ENCODE results near the gene WWC2.

WWC2 gene

DNA sequence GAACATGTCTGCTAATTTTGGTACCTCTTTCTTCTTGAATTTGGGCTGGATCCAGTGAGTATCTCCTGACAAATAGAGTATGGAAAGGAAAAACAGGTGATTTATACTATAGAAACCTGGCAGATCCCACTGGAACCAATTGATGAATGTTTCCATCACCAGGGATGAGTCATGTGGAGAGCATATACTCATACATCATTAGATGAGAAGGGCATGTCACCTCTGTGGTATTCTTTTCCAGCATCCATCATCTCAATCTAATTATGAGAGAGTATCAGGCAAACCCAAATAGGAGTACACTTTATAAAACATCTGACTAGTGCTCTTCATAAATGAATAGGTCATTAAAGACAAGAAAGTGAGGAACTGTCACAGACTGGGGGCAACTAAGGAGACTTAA is 130.3 kb downstream of the WWC2 start:
- Mint-ChIP-seq H3K36me3 (peaks cover 5% of the 10 kb centered on the region), H3K27me3 (no peaks in the 10 kb centered on the region), H3K9me3 (no peaks in the 10 kb centered on the region), H3K27ac (no peak overlapping the region), H3K4me3 (no peak overlapping the region), H3K4me1 (no peaks in the 10 kb centered on the region)

DNA sequence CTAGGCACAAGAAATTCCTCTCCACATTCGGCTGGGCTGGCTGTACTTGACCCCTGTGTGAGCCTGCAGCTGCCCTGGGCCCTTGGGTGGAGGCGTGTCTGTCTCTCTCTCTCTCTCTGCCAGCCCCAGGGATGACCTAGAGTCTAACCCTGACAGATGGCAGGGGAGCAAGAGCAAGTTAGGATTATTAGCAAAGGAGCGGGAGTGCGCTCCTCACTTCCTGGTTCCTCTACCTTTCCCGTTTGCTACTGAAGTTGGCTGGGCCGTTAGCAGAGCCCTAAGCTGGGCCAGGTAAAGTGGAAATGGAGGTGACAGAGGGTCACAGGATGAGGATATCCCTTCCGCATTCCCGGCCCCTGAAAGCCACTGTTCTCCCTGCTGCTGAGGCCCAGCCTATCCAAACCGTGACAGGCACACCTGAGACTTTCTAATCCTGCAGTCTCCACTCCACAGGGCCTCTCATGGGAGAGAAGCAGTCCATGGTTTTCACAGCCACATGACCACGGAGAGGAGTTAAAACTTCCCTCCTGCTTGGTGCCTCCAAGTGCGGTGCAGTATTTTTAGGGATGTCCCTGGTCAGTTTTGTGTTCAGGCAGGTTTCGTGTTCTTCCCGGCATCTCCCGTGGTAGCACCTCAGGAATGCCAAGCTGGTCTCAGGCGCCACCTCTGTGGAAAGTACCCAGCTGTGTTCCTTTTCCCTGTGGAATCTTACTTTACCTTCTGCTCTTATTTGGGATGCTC is 141.7 kb downstream of the WWC2 start:
- no peaks in the 10 kb centered on the region for H3K4me1 Mint-ChIP-seq
- H3K27me3 Mint-ChIP-seq: no peaks in the 10 kb centered on the region
- no peak overlapping the region for H3K4me3 Mint-ChIP-seq
- no peaks in the 10 kb centered on the region for H3K9me3 Mint-ChIP-seq
- H3K27ac Mint-ChIP-seq: no peak overlapping the region
- H3K36me3 Mint-ChIP-seq: peaks cover 4% of the 10 kb centered on the region

DNA sequence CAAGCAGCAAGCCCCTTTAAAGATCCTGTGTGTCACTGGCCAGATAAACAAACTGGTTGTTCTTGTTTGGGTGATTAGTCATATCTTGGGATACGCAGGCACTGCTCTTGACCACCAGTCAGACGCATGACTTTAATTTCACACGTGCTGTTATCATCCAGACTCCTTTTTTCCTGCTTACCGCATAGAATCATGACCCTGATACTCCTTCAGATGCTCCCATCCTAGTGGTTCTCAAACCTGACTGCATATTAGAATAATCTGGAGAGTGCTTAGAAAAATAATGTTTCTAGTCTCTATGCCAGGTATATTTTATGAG is 142.2 kb downstream of the WWC2 start:
- Mint-ChIP-seq H3K27me3 (no peaks in the 10 kb centered on the region), H3K36me3 (peaks cover 4% of the 10 kb centered on the region), H3K4me1 (no peaks in the 10 kb centered on the region), H3K4me3 (no peak overlapping the region), H3K27ac (no peak overlapping the region), H3K9me3 (no peaks in the 10 kb centered on the region)

DNA sequence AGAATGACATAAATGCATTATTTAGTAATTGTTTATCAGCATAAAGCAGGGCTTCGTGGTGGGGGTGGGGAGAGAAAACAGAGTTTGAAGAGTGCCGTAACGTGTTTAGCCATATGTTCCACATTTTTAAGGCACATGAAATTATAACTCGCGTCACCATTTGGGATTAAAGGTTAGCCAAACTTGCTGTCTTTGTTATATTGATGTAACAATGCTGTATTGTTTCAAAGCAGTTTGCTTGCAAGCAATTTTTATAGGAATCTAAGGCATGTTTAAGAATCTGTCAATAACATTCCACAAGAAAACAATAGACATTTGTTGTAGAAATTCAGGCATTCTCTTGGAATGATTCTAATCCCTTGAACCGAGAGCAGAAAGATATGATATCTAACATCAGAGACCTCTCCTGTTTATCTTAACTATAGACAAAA is 142.7 kb downstream of the WWC2 start:
- no peaks in the 10 kb centered on the region for H3K27me3 Mint-ChIP-seq
- H3K9me3 Mint-ChIP-seq: no peaks in the 10 kb centered on the region
- no peak overlapping the region for H3K4me3 Mint-ChIP-seq
- H3K27ac Mint-ChIP-seq: no peak overlapping the region
- H3K36me3 Mint-ChIP-seq: peaks cover 4% of the 10 kb centered on the region
- H3K4me1 Mint-ChIP-seq: no peaks in the 10 kb centered on the region

DNA sequence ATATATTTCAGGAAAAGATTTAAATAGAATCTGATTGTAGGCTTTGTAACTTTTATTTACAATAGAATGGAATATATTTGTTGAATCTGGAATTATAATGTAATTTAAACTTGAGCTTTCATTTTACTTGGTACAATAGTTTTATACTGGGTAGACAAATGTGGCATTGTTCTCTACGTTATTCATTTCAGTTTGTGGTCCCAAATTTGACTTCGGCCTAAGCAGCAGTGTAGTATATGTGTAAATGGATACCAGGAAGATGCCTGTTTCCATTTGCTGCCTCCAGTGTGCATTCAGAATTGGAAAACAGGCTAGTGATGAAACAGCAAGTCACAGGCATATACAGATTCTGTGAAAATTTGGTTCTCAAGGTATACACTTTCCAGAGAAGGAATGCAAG is 143.2 kb downstream of the WWC2 start:
- Mint-ChIP-seq H3K4me3 (no peak overlapping the region), H3K4me1 (no peaks in the 10 kb centered on the region), H3K27me3 (no peaks in the 10 kb centered on the region), H3K36me3 (peaks cover 4% of the 10 kb centered on the region), H3K9me3 (no peaks in the 10 kb centered on the region), H3K27ac (no peak overlapping the region)

DNA sequence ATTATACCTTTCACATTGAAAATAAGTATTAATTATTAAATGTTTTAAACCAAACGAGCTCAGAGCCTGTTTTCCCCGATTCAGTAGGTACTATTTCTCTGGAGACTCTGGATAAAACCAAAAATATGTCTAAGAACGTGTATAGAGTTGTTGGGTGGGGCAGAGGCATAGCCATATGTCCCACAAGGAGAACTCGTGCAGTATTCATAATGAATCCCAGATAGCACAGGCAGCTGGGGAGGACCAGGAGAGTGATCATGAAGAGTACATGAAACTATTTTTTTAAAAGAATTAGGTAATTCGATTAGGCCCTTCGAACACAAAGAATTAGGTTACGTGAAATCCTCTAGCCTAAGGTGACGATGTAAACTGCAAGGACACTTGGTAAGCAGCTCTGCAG is 145.0 kb downstream of the WWC2 start:
- Mint-ChIP-seq H3K4me1 (no peaks in the 10 kb centered on the region), H3K9me3 (no peaks in the 10 kb centered on the region), H3K4me3 (no peak overlapping the region), H3K27me3 (no peaks in the 10 kb centered on the region), H3K27ac (no peak overlapping the region), H3K36me3 (peaks cover 2% of the 10 kb centered on the region)

DNA sequence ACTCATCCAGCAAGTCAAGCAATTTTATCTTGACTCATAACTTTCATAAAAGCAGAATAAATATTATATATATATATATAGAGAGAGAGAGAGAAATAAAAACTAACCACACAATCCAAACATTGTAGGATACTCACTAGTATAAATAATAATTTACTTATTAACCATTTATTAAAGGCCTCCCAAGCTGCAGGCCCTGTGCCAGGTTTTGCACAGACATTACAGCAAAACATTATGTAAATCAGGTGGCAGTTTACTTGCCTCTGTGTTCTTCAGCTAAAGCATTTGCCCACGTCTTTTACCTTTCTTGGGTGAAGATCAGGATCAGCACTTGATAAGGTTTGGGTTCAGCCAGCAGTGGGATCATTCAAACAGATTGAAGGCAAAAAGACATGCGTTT is 145.4 kb downstream of the WWC2 start:
- H3K27ac Mint-ChIP-seq: no peak overlapping the region

DNA sequence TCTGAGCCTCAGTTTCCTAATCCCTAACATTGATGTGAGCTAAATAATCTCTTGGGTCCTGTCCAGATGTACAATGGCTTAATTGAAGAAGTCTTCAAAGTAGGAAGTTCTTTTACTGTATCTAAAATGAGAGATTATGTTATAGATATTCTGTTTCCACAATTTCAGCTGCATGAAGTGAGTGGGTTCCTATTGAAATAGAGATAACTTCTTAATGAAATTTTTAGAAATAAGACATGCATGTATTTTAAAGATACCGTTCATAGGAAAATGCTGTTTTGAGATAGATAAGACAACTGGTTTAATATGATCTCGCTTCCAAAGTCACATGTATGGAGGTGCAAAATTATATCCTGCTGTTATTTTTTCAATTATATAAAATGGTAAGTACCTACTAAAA is 149.1 kb downstream of the WWC2 start:
- Mint-ChIP-seq H3K9me3 (no peaks in the 10 kb centered on the region), H3K4me1 (no peaks in the 10 kb centered on the region), H3K27ac (no peak overlapping the region), H3K36me3 (no peaks in the 10 kb centered on the region), H3K4me3 (no peak overlapping the region), H3K27me3 (no peaks in the 10 kb centered on the region)

More for the DNA sequence above, 145.4 kb downstream of the WWC2 start:
- Mint-ChIP-seq H3K36me3 (peaks cover 2% of the 10 kb centered on the region), H3K4me1 (no peaks in the 10 kb centered on the region), H3K27me3 (no peaks in the 10 kb centered on the region), H3K4me3 (no peak overlapping the region), H3K9me3 (no peaks in the 10 kb centered on the region)

DNA sequence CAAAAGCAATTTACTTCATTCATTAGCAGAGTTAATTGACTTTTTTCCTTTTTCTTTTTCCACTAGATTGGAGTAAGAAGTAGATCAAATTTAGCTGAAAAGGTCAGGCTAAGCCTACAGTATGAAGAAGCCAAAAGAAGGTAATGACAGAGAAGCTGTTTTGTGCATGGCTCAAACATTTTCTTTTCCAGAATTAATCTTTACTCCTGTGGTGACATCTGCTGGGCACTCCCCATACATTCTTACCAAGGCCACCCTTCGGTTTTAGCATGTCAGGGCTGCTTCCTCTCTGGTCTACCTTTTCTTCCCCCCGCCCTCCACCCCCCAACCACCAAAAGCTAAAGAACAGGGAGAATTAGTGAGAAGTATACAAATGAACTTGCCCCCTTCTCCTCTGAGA is 150.8 kb downstream of the WWC2 start:
- H3K36me3 Mint-ChIP-seq: no peaks in the 10 kb centered on the region
- no peaks in the 10 kb centered on the region for H3K9me3 Mint-ChIP-seq
- no peaks in the 10 kb centered on the region for H3K27me3 Mint-ChIP-seq
- H3K4me1 Mint-ChIP-seq: no peaks in the 10 kb centered on the region
- no peak overlapping the region for H3K4me3 Mint-ChIP-seq
- H3K27ac Mint-ChIP-seq: no peak overlapping the region

DNA sequence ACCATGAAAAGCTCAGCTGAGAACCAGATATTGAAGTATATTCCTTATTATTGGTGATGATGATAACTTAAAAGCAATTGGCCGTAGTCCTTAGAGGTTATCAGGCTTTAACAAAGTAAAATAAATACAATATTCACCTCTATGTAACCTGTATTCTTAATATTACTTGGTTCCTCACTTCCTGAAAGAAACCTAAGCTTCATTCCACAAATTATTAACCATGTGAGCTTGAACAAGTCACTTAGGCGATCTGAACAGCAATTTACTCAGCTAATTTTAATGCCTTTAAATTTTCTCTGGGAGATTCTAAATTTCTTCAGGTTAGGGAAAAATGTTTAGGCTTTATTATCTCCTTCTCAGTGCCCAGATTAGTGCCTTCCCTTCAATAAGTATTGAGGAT is 151.8 kb downstream of the WWC2 start:
- Mint-ChIP-seq H3K9me3 (no peaks in the 10 kb centered on the region), H3K36me3 (no peaks in the 10 kb centered on the region), H3K27me3 (no peaks in the 10 kb centered on the region), H3K27ac (no peak overlapping the region), H3K4me3 (no peak overlapping the region), H3K4me1 (no peaks in the 10 kb centered on the region)

DNA sequence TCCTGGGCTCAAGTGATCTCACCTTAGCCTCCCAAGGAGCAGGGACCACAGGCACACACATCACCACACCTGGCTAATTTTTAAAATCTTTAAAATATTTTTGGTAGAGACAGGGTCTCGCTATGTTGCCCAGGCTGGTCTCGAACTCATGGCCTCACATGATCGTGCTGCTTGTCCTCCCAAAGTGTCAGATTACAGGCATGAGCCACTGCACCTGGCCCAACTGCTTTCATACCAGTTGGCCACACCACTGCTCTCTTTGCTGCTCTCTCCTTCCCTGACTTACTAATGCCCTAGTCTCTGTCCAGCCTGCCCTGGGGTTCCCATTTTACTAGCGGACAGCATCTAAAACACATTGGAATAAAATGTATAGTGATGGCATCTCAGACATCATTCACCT is 153.9 kb downstream of the WWC2 start:
- H3K4me3 Mint-ChIP-seq: no peak overlapping the region
- no peaks in the 10 kb centered on the region for H3K36me3 Mint-ChIP-seq
- H3K27ac Mint-ChIP-seq: no peak overlapping the region
- no peaks in the 10 kb centered on the region for H3K27me3 Mint-ChIP-seq
- no peaks in the 10 kb centered on the region for H3K9me3 Mint-ChIP-seq
- H3K4me1 Mint-ChIP-seq: no peaks in the 10 kb centered on the region

DNA sequence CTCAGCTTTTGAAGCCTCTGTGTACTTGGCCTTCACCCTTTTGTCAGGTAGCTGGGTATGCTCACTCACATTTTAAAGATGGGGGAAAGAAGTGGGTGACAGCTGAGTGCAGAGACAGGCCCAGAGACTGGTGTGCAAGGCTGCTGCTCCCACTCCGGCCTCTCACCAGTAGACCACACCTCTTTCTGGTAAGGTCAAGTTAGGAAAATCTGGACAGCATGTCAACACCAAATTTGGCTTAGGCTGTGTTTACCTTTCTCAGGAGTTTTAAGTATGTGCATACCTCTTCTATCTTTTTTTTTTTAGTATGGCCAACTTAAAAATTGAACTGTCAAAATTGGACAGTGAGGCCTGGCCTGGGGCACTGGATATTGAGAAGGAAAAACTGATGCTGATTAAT is 154.4 kb downstream of the WWC2 start:
- Mint-ChIP-seq H3K36me3 (no peaks in the 10 kb centered on the region), H3K4me1 (no peaks in the 10 kb centered on the region), H3K27me3 (no peaks in the 10 kb centered on the region), H3K4me3 (no peak overlapping the region), H3K27ac (no peak overlapping the region), H3K9me3 (no peaks in the 10 kb centered on the region)

DNA sequence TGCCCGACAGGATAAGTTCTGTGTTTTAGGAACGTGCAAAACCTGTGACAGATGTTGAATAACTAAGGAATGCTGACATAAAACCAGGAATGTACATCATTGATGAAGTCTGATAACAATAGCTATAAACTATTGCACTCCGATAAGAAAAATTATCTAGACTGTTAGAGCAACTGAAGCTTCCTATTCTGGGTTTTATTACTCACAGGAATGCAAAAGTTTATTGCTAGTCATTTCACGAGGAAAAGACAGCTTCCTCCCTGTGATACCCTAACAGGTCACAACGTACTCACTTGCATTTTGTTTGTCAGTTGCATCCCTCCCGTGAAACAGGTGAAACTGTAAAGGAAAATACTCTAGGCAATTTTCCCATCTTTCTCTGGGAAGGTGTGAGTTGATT is 155.1 kb downstream of the WWC2 start:
- H3K36me3 Mint-ChIP-seq: no peaks in the 10 kb centered on the region
- H3K4me1 Mint-ChIP-seq: no peaks in the 10 kb centered on the region
- H3K27me3 Mint-ChIP-seq: no peaks in the 10 kb centered on the region
- H3K27ac Mint-ChIP-seq: no peak overlapping the region
- no peaks in the 10 kb centered on the region for H3K9me3 Mint-ChIP-seq
- no peak overlapping the region for H3K4me3 Mint-ChIP-seq

DNA sequence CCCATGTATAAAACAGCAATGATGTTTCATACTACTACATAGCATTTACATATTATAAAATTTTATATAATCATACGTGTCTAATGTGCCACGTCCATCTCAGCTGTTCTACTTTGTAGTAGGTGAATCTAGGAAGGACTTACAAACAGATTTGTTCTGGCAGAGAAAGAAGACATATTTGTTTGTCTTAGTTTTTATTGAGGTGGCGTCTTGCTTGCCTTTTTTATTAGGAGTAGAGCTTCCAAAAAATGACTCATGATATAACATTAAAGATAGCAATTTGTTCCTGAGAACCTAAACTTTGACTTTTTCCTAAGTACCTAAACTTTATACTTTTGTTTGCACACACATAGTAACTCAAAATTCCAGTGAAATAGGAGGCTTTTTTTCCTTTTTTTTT is 156.4 kb downstream of the WWC2 start:
- no peaks in the 10 kb centered on the region for H3K4me1 Mint-ChIP-seq
- H3K9me3 Mint-ChIP-seq: no peaks in the 10 kb centered on the region
- H3K4me3 Mint-ChIP-seq: no peak overlapping the region
- H3K27ac Mint-ChIP-seq: no peak overlapping the region
- no peaks in the 10 kb centered on the region for H3K36me3 Mint-ChIP-seq
- H3K27me3 Mint-ChIP-seq: no peaks in the 10 kb centered on the region

DNA sequence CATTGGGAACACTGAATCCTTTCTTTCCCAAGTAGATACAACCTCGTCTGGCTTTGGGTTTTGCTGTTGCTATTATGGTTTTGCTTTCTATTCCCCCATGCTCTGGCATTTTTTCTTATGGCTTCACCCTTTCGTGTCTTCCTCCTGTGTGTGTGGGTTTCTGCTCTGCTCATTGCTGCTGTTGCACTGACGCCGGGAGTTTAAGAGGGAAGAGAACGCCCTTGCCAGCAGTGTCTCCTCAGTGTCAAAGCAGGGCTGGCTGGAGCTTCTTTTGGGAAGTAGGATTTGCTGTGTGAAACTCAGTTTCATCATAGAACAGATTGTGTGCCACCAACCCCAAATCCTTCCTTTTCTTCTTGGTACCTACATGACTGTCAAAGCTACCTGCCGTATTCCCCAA is 157.3 kb downstream of the WWC2 start:
- Mint-ChIP-seq H3K27me3 (no peaks in the 10 kb centered on the region), H3K9me3 (no peaks in the 10 kb centered on the region), H3K36me3 (no peaks in the 10 kb centered on the region), H3K27ac (no peak overlapping the region), H3K4me1 (no peaks in the 10 kb centered on the region), H3K4me3 (no peak overlapping the region)

DNA sequence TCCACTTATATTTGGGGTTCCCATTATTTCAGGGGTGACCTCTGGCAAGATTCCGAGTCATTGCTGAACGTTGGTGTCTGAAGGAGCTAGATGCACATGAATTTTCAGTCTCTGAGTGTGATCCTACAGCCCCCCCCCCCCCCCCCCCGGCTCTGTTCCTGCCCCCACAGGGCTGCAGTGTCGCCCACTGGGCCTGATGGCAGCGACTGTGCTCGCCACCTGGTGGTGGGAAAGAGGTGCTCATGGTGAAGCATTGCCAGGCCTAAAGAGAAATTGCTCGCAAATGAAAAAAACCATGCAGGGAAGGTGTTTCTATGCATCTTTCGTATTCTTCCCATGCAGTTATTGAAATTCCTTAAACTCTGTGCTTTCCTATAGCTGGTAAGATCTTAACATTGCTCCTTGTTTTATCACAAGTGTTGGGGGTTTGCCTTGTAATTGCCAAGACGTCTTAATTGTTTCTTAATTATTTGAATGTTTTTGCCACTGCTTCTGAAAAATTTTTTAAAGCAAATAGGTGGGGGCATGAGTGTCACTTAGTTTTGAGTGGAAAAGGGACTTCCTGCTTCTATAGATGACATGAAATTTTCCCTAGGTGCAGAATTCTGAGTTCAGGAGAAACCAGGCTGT is 157.8 kb downstream of the WWC2 start:
- Mint-ChIP-seq H3K36me3 (no peaks in the 10 kb centered on the region), H3K4me1 (peaks cover under 1% of the 10 kb centered on the region), H3K27ac (no peak overlapping the region), H3K9me3 (no peaks in the 10 kb centered on the region), H3K27me3 (no peaks in the 10 kb centered on the region), H3K4me3 (no peak overlapping the region)

DNA sequence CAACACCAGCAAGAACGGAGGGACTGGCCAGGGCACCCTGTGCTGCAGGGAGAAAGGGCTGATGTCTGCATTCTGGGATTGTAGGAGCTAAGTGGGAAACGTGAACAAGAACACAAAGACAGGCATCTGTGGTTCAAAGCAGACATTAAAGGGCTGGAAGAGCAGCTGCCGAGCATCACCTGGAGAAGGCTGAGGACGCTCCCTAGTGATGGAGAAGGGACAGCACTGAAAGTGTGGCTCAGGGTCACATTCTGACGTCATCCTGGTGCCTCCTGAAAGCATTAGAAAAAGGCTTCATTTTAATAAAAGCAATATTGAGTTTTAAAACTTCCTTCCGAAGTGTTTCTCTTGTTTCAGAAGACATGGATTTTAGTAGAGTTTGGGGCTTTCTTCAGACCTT is 158.8 kb downstream of the WWC2 start:
- no peak overlapping the region for H3K27ac Mint-ChIP-seq
- H3K9me3 Mint-ChIP-seq: no peaks in the 10 kb centered on the region
- H3K27me3 Mint-ChIP-seq: no peaks in the 10 kb centered on the region
- no peak overlapping the region for H3K4me3 Mint-ChIP-seq
- no peaks in the 10 kb centered on the region for H3K36me3 Mint-ChIP-seq
- H3K4me1 Mint-ChIP-seq: peaks cover 7% of the 10 kb centered on the region
